NCI-H524 (cell line): ENCODE data around the gene EXOC6.
"Not testable (repeated sequence)": the region's sequence is repeated elsewhere in the genome, so short reads cannot be mapped to it uniquely, and the experiment has no call there.

ENCODE experiments used
- DNase-seq, 2 experiments: peaks; one replicate each; lab custom pipeline; 2025; lab: John Stamatoyannopoulos, UW

Gene EXOC6

DNA sequence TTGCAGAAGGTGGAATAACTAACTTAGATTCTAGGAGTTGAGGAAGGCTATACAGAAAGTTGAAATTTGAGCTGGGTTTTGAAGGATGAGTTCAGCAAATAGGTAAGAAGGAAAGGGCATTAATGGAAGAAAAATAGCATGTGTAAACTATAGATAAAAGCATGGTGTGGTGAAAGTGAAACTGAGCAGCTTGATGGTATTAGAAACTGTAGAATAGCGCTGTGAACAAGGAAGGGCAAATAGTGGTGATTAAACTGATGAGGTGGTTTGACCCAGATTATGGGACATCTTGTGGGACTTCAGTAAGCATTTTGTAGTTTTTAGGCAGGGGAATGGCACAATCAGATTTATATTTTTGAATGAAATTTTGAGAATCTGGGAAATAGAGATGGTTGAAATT lies 90.5 kb downstream of the EXOC6 start:
- no peak for DNase-seq

DNA sequence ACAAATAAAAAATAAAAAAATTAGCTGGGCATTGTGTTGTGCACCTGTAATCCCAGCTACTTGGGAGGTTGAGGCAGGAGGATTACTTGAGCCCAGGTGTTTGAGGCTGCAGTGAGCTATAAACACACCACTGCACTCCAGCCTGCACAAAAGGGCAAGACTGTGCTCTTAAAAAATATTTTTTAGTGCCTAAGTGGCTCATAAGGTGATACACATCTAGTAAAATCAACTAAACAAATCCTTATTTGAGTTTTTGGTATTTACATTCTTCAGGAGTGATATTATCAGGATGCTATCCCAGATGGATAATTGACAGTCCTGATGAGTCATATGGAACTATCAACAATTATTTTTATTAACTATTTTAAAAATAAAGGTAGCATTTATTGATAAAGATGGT lies 93.9 kb downstream of the EXOC6 start:
- no peak for DNase-seq

DNA sequence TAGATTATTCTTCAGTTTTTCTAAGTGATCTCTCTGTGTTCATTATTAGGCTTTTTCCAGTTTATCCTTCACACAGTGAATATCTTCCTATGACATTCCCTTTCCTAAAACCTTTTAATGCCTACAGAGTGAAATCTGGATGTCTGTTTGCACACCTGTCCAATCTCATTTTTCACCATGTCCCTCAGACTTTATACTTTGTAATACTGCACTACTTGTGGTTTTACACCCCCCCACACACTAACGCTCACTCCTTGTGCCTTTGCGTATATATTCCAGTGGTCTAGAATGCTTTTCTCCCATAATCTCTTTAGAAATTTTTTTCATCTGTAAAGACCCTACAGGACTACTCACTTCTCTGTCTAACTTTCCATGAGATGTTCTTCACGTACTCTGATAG lies 98.2 kb downstream of the EXOC6 start:
- DNase-seq, result no peak

DNA sequence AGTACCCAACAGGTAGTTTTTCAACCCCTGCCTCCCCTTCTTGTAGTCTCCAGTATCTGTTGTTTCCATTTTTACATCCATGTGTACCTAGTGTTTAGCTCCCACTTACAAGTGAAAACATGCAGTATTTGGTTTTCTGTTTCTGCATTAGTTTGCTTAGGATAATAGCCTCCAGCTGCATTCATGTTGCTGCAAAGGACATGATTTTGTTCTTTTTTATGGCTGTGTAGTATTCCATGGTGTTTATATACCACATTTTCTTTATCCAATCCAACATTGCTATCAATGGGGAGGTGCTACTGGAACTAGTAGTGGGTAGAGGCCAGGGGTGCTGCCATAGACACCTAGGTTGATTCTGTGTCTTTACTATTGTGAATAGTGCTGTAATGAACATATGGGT lies 104.3 kb downstream of the EXOC6 start:
- not testable (repeated sequence) for DNase-seq

DNA sequence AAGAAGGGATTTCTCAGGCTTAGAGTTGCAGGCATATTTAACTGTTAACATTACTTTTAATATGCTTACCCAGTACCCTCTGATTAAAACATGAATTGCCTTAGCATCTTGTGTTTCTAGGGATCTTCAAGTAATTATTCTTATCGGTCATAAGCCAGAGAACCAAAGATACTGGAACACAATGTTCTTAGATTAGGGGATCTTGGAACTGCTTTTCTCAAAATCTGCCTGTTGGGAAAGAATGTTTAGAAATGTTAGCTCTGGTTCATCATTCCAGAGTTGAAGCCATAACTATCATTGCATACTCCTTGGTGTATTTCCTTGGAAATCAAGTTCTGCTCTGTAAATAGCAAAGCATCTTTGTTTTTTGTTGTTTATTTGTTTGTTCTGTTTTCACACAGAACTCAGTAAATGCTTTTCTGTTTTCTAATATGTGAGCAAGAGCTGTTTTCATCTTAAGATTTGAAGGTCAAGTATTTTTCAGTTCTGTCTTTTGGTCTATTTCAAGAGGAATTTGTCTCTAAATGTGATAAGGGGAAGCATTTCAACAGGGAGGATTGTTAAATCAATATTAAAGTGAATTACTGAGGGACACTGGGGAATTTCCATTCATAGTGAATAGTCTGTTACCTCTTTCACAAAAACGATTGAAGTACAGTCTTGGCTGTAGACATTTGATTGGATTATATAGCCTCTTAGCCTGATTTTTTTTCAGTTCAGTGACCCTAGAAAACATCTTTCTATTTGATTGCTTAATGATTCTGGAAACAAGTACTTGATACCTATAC lies 109.1 kb downstream of the EXOC6 start:
- DNase-seq, result no peak

DNA sequence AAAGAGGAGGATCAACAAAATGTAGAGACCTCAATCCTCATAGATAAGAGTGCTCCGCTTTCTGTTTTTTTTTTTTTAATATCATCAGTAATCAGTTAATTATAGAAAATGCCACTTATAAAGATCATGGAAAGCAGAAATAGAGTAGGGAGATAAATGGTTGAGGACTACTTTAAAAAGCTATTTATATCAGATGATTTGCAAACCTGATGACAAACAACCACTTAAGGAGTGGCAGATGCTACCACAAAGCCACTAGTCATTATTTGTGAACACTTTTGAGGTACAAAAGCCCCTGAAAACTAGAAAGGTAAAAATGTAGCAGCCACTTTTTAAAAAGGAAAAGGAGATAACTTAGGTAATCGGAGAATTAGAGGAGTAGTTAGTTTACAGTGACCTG lies 113.3 kb downstream of the EXOC6 start:
- DNase-seq, result no peak

DNA sequence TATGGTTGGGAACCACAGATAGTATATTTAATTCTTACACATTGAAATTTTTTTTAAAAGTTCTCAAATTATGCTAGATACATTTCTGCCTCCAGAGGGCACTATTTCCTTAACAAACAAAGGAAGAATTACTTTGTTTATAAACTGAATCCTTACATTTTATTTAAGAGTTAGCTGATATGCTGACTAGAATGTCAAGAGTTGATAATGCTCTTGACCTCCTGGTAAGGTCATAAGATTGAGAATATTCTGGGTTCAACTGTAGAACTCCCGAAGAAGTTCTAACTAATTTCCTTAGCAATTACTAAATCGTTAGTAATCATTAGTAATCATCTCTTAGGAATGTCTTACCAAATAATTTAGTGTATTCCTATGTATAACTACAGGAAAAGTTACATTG lies 117.0 kb downstream of the EXOC6 start:
- DNase-seq, result peak in 1 of 2 experiments; percentile 0

DNA sequence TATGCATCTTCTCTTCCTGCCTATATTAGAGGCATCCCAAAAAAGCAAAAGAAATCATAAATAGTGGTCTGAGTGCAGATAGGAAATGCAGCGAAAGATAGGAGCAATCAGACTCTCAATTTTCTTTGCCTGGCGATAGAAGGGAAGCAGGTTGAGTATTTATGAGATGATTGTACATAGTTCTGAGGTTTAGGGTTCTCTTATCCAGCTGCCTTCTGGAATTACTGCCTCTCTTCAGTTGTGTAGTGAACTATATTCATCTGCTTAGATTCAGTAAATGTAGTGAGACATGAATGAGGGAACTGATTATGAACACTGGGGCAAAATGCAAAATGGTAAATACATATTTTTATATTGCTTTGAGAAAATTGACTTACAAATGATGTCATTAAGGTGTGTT lies 119.3 kb downstream of the EXOC6 start:
- DNase-seq, result no peak

DNA sequence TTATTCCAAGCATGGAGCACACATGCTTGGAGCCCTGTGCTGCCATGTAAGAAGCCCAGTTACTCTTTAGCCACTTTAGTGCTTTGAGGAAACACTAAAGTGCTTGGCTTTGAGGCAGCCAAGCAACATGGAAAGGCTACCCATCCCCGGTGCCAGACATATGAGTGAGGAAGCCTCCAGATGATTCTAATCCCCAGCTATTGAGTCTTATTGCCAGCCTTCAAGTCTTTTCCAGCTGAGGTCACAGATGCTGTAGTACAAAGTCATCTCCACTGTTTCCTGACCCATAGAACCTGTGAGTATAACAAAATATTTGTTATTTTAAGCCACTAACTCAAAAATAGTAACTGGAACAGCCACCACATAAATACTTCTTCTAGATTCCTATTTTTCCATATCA lies 120.8 kb downstream of the EXOC6 start:
- no peak for DNase-seq

DNA sequence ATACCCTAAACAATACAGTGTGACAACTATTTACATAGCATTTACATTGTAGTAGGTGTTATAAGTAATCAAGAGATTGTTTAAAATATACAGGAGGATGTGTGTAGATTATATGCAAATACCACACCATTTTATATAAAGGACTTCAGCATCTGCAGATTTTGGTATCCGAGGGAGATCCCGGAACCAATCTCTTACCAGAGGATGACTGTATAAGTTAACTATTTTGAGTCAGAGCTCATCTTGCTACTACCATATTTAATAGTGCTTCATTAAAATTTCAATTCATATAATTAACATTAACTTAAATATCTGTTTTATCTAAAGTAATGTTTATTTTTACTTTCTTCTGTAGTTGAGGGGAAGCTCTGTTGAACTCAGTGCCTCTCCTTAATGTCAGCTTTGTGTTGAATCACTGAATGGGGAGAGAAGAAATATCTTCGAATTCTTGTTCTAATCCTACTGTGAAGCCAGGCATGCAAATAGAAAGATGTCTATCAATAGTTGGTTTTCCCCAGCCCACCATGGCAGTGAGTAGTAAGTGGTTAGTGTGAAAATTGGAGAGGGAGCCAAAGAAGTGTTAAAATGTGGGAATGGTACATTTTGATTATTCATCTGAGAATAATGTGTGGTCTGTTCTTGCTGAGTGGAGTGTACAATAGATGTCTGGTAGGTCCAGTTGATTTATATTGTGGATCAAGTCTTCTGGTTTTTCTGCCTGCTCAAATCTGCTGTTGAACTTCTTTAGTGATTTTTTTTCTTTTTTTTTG lies 122.2 kb downstream of the EXOC6 start:
- DNase-seq, result no peak

DNA sequence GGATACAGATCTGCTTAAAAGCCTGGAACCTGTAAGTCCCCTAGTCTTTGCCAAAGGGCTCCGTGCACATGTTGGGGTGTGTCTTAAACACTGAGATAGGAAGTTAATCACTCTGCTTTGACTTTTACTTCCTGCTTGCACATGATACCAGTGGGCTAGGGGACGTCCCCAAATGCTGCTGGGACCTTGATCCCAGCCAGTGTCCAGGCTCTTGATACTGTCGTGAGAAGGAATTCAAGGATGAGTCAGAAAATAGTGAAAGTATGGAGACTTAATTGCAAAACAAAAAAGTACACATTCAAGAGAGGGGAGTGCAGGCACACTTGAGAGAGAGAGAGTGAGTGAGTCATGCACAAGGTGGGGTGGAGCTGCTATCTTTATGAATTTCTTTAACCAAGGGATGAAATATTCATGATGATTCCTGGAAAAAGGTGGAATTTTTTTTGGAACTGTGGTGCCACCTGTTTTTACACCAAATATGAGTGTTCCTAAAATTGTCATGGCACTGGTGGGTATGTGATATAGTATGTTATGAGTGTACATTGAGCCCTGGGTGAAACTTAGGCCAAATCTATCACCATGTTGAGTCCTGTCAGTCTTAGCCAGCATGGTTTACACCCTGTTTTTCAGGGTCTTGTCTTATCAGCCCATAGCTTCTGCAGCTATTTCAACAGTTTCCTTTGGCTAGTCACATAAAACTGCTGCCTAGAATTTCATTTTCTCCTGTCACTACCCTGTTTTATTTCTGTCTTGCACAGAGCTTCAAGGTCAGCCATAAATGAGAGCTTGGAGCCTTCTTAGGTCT lies 123.9 kb downstream of the EXOC6 start:
- DNase-seq, result no peak

DNA sequence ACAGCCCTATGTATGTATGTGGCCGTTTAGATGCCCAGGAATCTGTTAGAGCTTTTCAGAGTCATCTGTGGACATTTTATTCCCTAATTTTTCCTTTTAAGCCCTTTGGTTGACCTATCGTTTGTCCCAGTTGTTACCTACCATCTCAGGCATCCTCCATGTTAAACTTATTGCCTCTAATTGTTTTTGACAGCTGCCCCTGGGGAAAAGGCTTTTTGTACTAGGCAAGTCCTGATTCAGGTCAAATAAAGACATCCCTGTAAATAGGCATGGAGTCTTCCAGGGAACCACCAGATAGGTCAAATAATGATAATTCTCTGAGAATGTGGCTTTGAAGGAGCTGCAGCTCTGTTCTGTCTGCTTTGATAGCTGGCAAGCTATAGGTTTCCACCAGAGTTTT lies 124.6 kb downstream of the EXOC6 start:
- DNase-seq, result no peak

DNA sequence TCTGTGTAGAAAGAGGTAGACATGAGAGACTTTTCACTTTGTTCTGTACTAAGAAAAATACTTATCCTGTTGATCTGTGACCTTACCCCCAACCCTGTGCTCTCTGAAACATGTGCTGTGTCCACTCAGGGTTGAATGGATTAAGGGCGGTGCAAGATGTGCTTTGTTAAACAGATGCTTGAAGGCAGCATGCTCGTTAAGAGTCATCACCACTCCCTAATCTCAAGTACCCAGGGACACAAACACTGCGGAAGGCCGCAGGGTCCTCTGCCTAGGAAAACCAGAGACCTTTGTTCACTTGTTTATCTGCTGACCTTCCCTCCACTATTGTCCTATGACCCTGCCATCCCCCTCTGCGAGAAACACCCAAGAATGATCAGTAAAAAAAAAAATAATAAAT lies 128.0 kb downstream of the EXOC6 start:
- DNase-seq, result not testable (repeated sequence)

DNA sequence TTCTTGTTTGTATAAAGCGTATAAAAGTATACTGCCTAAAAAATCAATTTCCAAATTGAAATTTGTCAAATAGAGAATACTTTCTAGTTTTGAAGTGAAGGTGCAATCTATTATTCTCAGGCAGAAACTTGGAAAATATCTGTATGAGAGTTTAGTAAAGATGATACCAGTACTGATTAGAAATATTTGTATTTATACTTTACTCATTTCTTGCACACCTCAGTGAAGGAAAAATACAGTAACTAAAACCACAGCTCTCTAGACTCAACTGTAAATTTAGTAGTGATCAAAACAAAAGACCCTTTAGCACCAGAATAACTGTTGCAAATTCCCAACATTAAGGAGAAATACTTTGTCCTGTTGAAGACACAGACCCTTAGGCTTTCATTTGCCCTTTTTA lies 140.9 kb downstream of the EXOC6 start:
- DNase-seq, result no peak

DNA sequence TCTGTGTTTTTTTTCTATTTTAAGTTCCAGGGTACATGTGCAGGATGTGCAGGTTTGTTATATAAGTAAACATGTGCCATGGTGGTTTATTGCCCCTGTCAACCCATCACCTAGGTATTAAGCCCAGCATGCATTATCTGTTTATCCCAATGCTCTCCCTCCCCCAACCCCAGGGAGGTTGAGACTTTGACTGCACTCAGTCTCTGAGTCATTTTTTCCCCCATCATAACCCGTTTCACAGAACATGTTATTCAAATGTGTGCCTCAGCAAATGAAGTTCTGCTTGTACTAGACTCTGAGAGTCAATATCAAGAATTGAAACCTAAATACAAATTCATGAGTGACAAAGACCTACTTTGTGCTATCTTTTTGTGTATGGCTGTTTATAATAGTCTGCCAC lies 142.3 kb downstream of the EXOC6 start:
- DNase-seq, result no peak

DNA sequence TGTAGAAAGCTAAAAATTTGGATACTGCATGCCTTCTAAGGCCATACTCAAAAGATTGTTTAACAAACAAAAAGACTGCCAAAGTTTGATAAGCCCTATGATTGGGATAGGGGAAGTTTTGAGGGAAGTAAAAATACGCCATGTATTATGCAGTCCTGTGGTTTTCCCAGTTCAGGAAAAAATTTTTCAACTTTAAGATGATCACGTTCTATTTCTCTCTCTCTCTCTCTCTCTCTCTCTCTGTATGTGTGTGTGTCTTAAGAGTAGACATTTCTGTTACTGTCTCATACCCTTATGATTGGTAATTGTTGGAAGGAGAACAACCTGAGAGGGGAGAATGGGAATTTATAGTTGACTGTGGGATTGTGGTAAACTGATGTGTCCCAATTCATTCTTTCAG lies 143.2 kb downstream of the EXOC6 start:
- DNase-seq, result no peak

DNA sequence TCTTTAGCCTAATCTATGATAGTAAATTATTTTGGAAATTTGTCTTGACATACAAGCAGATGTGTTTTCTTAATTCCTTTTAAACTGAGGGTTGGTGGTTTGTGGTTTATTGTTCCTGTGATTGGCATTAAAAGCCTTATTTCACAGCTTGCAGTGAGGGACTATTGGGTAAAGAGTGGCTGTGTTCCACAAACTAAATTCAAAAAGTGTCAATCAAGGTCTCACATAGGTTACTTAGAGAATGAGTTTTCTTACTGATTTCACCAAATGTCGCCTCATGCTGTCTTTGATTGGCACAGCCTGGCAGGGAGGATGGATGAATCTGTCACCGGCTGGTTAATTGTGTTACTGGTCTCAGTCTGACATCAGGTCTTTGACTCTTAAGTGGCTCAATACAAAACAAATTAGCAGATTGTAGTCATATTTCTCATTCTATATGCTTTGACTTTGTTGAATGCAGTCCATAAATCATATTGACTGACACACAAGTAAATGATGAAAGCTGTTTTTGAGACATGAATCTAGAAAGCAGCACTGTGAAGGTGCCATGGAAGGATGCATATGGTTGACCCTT lies 145.5 kb downstream of the EXOC6 start:
- DNase-seq, result peak; percentile 0 to 2

DNA sequence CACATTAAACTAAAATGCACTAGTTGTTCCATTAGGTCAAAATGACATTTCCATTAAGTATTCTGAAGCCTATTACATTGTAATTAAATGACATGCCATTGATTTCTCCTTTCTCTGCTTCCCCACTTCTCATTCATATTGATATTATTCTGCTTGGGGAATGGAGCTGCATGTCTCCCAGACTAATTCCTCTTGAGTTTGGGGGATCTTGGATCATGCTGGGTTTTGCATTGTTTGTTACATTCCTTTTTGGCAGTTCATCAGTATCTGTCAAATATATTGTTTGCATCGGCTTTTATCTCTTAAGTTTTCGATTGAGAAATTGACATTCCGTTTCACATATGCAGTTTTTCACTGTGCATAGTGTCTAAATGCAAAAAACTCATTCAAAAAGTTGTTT lies 147.2 kb downstream of the EXOC6 start:
- no peak for DNase-seq

DNA sequence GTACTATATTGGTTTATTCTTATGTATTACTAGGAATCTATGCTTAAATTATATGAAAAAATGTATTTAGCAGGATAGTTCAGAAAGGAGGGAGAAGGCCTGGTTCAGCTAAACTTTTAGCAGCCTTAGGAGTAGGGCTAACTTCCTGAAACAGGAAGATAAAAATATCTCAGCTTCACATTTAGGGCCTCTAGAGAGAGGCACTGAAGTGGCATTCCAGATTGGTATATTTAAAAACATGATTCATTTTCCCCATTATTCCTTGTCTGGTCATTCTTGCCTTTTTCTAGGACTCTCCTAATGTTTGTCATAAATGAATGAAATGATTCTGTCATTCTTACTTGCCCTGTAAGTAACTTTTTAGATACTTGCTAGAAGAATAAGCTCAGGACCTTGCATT lies 149.3 kb downstream of the EXOC6 start:
- DNase-seq, result no peak

DNA sequence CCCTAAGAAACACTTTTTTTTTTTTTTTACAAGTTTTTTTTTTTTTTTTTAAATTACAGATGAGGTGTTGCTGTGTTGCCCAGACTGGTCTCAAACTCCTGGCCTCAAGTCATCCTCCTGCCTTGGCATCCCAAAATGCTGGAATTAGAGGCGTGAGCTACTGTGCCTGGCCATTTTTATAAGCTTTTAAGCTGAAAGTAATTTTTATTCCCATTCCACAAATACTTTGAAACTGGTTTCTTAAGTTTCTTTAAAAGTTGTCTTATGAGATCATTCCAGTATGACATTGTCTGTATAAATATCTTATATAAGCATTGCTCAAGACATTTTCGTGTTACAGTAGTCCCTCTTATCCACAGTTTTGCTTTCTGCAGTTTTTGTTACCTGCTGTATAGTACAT lies 150.9 kb downstream of the EXOC6 start:
- no peak for DNase-seq

DNA sequence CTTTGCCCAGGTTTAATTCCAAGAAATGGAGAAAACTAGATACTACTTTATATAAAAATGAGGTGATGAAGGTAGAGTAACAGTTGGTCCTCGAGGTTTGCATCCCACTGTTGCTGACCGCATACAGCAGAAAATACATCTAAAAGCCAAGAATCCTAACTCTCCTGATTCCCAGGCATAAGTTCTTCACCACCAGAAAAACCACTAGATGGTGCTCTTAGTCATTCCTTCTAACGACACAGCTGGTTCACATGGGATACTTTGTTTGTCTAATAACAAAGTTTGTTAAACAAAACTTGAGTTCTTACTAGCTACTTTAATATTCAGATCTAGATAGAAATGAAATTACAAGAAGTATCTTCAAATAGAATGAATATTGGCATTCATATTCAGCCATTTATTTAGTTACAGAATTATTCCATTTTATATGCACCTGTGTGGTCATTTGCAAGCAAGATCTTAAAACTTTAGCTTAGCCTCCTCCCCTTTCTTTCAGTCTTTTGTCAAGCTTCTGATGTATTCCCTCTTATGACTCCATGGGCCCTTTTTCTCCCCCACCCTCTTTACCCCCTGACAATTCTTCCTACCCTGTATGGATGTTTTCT lies 158.2 kb downstream of the EXOC6 start:
- DNase-seq, result peak in 1 of 2 experiments; percentile 0

DNA sequence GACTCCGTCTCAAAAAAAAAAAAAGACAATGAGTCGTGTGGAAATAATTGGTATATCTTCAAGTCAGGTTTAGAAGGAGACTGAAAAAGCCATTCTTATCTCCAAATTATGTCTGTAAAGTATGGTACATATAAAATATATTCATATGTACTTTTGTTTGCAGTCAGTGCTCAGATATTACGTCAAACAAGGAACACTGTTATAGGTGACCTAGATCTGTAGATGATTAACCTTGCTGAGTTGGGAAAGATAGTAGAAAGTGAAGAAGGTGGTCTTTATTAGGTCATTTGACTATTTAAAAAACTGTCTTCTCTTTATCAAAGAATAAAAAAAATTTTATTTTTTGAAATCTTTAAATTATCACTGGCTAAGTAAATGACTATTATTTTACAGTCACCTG lies 167.4 kb downstream of the EXOC6 start:
- DNase-seq, result no peak
